Right cardiac atrium (tissue), 5 donors: ENCODE results near the gene AS3MT. TPM values are rescaled to one million over a fixed set of nuclear protein-coding genes. Genes with fewer than 3 reads are reported as not detected.

Experiments
- ATAC-seq, 2 donors: fragments of 200-7000 bp; cut with Tn5 transposase; one replicate each; pipeline versions ENCODE4 v1.8.0 to v1.9.1; 2020; ENCODE audit warnings: moderate library complexity in 2 of 2, mild to moderate bottlenecking in 1 of 2
- DNase-seq, 3 donors: peaks; one replicate each; pipeline ENCODE4 v3.0.0-alpha.2; 2020
- H3K27ac ChIP-seq: one replicate; pipeline ENCODE4 v1.5.1; 2013; ENCODE audit warnings: mild to moderate bottlenecking, low read length, control low read depth, moderate library complexity
- H3K27me3 ChIP-seq: one replicate; pipeline ENCODE4 v1.6.1; 2013; ENCODE audit not compliant: control insufficient read depth, insufficient read depth
- H3K4me1 ChIP-seq: one replicate; pipeline ENCODE4 v1.6.1; 2013; ENCODE audit warnings: low read length; ENCODE audit not compliant: control insufficient read depth, insufficient read depth
- H3K4me3 ChIP-seq: one replicate; pipeline ENCODE4 v1.5.1; 2013; ENCODE audit warnings: low read length, control low read depth
- H3K9me3 ChIP-seq: one replicate; pipeline ENCODE4 v1.6.1; 2013; ENCODE audit warnings: low read length; ENCODE audit not compliant: control insufficient read depth
- WGBS: extraction: QIAGEN DNeasy Blood & Tissue Kit; methylation state at CpG from one replicate; pipeline ENCODE4 v1.1.7; 2013; 5-methylcytosine and 5-hydroxymethylcytosine counted together
- intact Hi-C, 4 donors: fragments of 100-400 bp; cut with DNase I; formaldehyde crosslinking; loops; one replicate each; pipeline versions ENCODE4 v1.11.0 to v1.14.0; 2022 to 2023
- polyA plus RNA-seq: library from polyadenylated mRNA; stranded (reverse); fragments of 200-250 nt; gene quantifications from one replicate; pipeline ENCODE4 v1.2.3, GENCODE V29; 2013
- total RNA-seq, 4 donors: library from RNA; stranded (reverse); fragmentation: NEBNext Ultra II Directional; extraction: Animal tissue kit (Norgen Biotek cat#: 25700); gene quantifications; one replicate each; pipeline ENCODE4 v1.2.1, GENCODE V29; 2021
- donor health status: healthy with polysubstance abuse.
- donor health status: DM: no; HTN: yes; CAD: no.
- donor health status: DM: no; HTN: no; CAD: no.
- donor health status: DM: no; HTN: yes; CAD: no; lungs with severe emphysema.
- donor health status: DM: yes; HTN: yes; CAD: no.

AS3MT gene
- total and polyA plus RNA-seq, 5 donors, result 10.0 to 35.2 (median 14.2) TPM

DNA sequence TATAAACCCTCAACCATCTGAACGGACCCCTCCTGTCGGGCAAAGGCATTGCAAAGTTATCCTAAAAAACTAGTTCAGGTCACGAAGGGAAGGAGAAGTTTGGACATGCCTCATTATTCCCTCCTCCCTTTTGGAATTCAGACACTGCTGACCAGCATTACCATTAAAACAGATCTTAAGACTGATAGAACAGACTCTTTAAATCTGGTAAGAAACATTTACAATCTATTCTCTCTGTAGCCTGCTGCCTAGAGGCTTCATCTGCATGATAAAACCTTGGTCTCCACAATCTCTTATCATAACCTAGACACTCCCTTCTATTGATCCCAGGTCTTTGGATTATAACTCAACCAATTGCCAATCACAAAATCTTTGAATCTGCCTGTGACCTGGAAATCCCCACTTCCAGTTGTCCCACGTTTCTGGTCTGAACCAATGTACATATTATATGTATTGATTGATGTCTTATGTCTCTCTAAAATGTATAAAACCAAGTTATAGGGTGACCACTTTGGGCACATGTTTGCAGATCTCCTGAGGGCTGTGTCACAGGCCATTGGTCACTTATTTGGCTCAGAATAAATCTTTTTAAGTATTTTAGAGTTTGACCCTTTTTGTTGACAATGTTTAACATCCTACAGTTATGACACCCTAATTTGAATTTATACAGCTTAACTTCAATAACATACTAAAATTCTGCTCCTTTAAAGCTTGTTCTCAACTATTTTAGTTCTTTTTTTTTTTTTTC lies 25.4 kb downstream of the AS3MT start:
- Histone ChIP-seq H3K27ac (no peak overlapping the region), H3K4me3 (no peak overlapping the region), H3K9me3 (no peaks in the 10 kb centered on the region), H3K4me1 (no peaks in the 10 kb centered on the region), H3K27me3 (no peaks in the 10 kb centered on the region)
- ATAC-seq (no peak), DNase-seq (no peak)
- WGBS, result 90% methylated on average over 4 of the region's 4 CpGs
- intact Hi-C loops, result no loop called here

DNA sequence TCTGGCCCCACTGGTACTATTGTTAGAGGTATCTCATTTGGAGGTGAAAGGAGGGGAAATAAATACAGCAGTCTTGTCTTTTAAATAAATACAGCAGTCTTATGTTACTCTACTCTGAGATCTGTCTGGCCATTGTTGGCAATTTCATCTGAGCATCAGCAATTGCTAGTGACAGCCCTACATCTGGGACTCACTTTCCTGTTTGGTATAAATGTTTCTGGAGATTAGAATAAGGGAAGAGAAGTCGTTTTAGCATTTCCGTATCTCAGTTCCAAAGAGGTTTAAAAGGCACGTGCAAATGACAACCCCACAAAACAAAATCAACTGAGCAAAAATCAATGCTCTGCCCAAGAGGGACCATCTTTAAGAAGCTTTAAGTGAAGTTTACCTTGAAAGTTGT lies 30.7 kb downstream of the AS3MT start:
- DNase-seq, result no peak
- H3K9me3 ChIP-seq, result no peaks in the 10 kb centered on the region
- H3K4me1 ChIP-seq, result no peaks in the 10 kb centered on the region
- no peak for ATAC-seq
- H3K4me3 ChIP-seq, result no peak overlapping the region
- H3K27ac ChIP-seq, result no peak overlapping the region
- no peaks in the 10 kb centered on the region for H3K27me3 ChIP-seq
- 64% methylated on average over 3 of the region's 3 CpGs for WGBS
- intact Hi-C loops, result loop anchor here (2.0 to 5.0 kb wide), 5 partner anchors 63 to 173 kb away; partner anchors contain the start of gene CYP17A1 (in 2 of the 4)

GRCh38 chr10:102904346-102904745 lies 35.1 kb downstream of the AS3MT start:
- DNase-seq (no peak), ATAC-seq (no peak)
- Histone ChIP-seq H3K4me1 (no peaks in the 10 kb centered on the region), H3K9me3 (no peaks in the 10 kb centered on the region), H3K27ac (no peak overlapping the region), H3K27me3 (no peaks in the 10 kb centered on the region), H3K4me3 (no peak overlapping the region)
- intact Hi-C loops, result loop anchor here in 3 of 4 donors (5.0 kb wide), 3 partner anchors 67 to 177 kb away; partner anchors contain the start of gene CYP17A1 (in 2 of the 3)

- Histone ChIP-seq H3K27ac (peak overlapping the region; percentile 37), H3K27me3 (no peaks in the 10 kb centered on the region), H3K4me1 (no peaks in the 10 kb centered on the region), H3K4me3 (no peak overlapping the region), H3K9me3 (no peaks in the 10 kb centered on the region)
- ATAC-seq (peak in 1 of 2 donors; percentile 38), DNase-seq (no peak)
- intact Hi-C loops, result no loop called here
- WGBS, result 65% methylated on average over 4 of the region's 4 CpGs
These were observed 37.2 kb downstream of the AS3MT start for GRCh38 chr10:102906507-102906906.

DNA sequence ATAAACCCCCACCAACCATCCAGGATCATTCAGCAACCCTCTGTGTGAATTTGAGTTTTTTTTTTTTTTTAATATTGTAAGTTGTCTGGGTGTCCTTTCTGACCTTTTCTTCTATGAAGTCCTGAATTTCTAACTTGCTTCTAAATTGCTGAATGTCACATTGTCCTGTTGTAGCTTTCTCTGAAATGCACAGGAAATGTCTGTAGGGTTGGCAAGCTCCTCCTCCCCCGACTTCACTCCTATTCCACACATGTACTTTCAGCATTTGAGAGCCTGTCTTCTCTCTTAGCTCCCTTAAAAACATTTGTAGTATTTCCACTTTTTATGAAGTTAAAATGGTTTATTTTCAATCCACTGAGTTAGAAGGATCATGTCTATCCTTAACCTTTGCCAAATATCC lies 45.5 kb downstream of the AS3MT start:
- DNase-seq (no peak), ATAC-seq (no peak)
- Histone ChIP-seq H3K4me1 (peaks cover 7% of the 10 kb centered on the region), H3K9me3 (no peaks in the 10 kb centered on the region), H3K27ac (no peak overlapping the region), H3K4me3 (no peak overlapping the region), H3K27me3 (no peaks in the 10 kb centered on the region)
- 46% methylated on average over 1 of the region's 1 CpG for WGBS
- intact Hi-C loops, result loop anchor here (5.0 to 10.0 kb wide), 5 partner anchors 138 to 330 kb away; partner anchors contain the start of gene RPEL1 (in 1 of the 4)

DNA sequence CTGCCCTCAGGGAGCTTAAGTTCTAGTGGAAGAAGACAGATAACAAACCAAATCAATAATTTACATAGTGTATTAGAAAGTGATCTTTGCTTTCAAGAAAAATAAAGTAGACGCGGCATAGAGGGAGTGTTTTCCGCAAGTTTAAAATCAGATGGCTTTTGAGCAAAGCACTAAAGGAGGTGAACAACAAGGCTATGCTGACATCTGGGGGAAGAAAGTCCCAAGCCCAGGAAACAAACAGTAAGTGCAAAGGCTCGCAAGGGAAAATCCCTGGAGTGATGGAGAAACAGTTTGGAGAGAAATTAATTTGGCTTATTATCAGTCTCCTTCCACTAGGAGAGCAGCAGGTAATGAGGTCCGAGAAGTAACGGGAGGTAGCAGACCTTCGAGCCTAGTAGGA lies 46.9 kb downstream of the AS3MT start:
- ATAC-seq, result no peak
- Histone ChIP-seq H3K4me3 (no peak overlapping the region), H3K27me3 (no peaks in the 10 kb centered on the region), H3K4me1 (peaks cover 7% of the 10 kb centered on the region), H3K9me3 (no peaks in the 10 kb centered on the region), H3K27ac (no peak overlapping the region)
- intact Hi-C loops, result loop anchor here (2.0 to 10.0 kb wide), 7 partner anchors 136 to 329 kb away; partner anchors contain the start of gene RPEL1 (in 2 of the 4)
- DNase-seq, result no peak
- whole genome bisulfite sequencing, result 84% methylated on average over 7 of the region's 7 CpGs

- peak; percentile 84 to 87 for ATAC-seq
- peak overlapping the region; percentile 27 for H3K27ac ChIP-seq
- under 1% methylated on average over 45 of the region's 45 CpGs for WGBS
- no peaks in the 10 kb centered on the region for H3K9me3 ChIP-seq
- peak overlapping the region; percentile 56 for H3K4me3 ChIP-seq
- DNase-seq, result peak; percentile 78 to 92 (median 92)
- intact Hi-C loops, result loop anchor here (2.0 to 10.0 kb wide), 7 partner anchors 135 to 327 kb away; partner anchors contain the start of gene RPEL1 (in 2 of the 4)
- peaks cover 7% of the 10 kb centered on the region for H3K4me1 ChIP-seq
- H3K27me3 ChIP-seq, result no peaks in the 10 kb centered on the region
These were observed 48.2 kb downstream of the AS3MT start for GRCh38 chr10:102917314-102917961.

DNA sequence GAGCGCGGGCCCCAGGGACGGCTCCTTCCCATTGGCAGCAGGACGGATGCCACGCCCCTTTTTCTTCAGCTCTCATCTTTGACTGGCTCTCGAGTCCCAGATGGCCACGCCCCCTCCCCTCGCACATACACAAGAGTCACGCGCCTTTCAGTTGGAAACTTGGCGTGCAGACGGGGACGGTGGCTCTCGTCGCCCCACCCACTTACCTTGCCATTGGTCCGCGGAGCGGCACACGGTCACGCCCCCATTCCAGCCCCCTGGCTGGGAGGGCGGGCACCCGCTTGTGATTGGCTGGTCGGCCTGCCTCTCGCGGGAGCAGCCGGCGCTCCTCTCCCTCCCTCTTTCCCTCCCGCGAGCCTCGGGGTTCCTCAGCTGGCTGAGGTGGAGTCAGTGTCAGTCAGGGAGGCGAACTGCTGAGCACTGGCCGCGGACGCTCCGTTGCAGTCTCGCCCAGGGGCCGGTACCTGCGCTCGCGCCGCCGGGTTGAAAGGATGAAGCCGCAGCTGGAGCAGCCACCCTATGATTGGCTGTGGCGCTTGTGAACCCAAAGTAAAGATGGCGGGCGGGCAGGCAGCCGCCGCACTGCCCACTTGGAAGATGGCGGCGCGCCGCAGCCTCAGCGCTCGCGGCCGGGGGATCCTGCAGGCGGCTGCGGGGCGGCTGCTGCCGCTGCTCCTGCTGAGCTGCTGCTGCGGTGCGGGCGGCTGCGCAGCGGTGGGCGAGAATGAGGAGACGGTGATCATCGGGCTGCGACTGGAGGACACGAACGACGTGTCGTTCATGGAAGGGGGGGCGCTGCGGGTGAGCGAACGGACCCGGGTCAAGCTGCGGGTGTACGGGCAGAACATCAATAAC lies 48.9 kb downstream of the AS3MT start, which contains the start of gene CNNM2:
Gene CNNM2 (plus strand): TSS at position 333 of the 855 bp plus-strand sequence. CDS start 187 bp downstream, at position 520.
- DNase-seq (peak; percentile 100), ATAC-seq (peak; percentile 99)
- Histone ChIP-seq H3K27ac (peak within 1 kb of the TSS; percentile 27), H3K4me1 (peaks cover 7% of the 10 kb centered on the region), H3K27me3 (no peaks in the 10 kb centered on the region), H3K4me3 (peak within 1 kb of the TSS; percentile 56), H3K9me3 (no peaks in the 10 kb centered on the region)
- intact Hi-C loops, result loop anchor here (2.0 to 10.0 kb wide), 7 partner anchors 134 to 327 kb away; partner anchors contain the start of gene RPEL1 (in 2 of the 4)
- WGBS, result under 1% methylated on average over 80 of the region's 80 CpGs

DNA sequence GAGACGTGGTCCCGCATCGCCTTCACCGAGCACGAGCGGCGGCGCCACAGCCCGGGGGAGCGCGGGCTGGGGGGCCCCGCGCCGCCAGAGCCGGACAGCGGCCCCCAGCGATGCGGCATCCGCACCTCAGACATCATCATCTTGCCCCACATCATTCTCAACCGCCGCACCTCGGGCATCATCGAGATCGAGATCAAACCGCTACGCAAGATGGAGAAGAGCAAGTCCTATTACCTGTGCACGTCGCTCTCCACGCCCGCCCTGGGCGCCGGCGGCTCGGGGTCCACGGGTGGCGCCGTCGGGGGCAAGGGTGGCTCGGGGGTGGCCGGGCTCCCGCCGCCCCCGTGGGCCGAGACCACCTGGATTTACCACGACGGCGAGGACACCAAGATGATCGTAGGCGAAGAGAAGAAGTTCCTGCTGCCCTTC lies 49.6 kb downstream of the AS3MT start:
- peak overlapping the region; percentile 51 for H3K4me3 ChIP-seq
- H3K4me1 ChIP-seq, result peaks cover 7% of the 10 kb centered on the region
- no peak overlapping the region for H3K27ac ChIP-seq
- intact Hi-C loops, result loop anchor here (5.0 to 10.0 kb wide), 5 partner anchors 133 to 326 kb away; partner anchors contain the start of gene RPEL1 (in 1 of the 4)
- DNase-seq (peak in 1 of 3 donors; percentile 20), ATAC-seq (no peak)
- no peaks in the 10 kb centered on the region for H3K9me3 ChIP-seq
- H3K27me3 ChIP-seq, result no peaks in the 10 kb centered on the region
- under 1% methylated on average over 49 of the region's 49 CpGs for WGBS

GRCh38 chr10:102919246-102919959 lies 50.1 kb downstream of the AS3MT start:
- WGBS, result 20% methylated on average over 47 of the region's 47 CpGs
- Histone ChIP-seq H3K27ac (no peak overlapping the region), H3K4me1 (peaks cover 7% of the 10 kb centered on the region)

More at GRCh38 chr10:102919246-102919959, 50.1 kb downstream of the AS3MT start:
- no peak for ATAC-seq
- Histone ChIP-seq H3K9me3 (no peaks in the 10 kb centered on the region), H3K27me3 (no peaks in the 10 kb centered on the region), H3K4me3 (peak overlapping the region; percentile 51)
- DNase-seq, result peak; percentile 26 to 70 (median 60)
- intact Hi-C loops, result loop anchor here (5.0 to 10.0 kb wide), 5 partner anchors 133 to 325 kb away; partner anchors contain the start of gene RPEL1 (in 1 of the 4)
